Activated T-helper 1 cell treated with Interleukin-2 at 50 U/mL for 16 hours (primary cell): Measurements from ENCODE around the gene ZNF581.

Experiments
- DNase-seq: peaks from one replicate; pipeline ENCODE4 v3.0.0-alpha.2; 2020; ENCODE audit warnings: low read depth

Gene ZNF581

DNA sequence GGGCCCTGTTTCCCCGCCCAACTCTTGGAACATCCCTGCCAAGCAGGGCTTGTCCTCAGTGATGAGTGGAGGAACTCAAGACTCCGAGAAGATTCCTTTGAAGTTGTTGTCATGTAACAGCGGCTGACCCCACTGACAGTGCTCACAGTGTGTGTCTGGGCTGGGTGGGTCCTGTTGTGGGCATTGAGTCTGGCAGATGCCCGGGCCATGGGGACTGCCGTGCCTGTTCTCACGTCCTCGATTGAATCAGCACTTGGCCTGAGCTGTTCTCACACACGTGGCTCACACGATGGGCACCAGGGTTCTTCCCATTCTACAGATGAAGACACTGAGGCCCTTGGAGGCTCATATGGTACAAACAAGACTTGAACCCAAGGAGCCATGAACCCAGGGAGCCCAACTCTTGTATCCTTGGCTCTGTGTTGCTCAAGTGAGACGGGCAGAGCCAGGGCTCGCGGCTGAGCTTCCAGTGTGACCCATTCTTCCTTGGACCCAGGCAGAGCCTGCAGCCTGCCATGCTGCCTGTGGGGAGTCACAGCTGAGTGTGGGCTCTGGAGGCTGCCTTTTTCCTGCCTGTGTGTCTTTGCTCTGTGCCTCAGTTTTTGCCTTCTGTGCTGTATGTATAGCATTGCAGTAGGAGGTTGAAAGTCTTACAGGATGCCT, 23.0 kb downstream of the ZNF581 start:
- DNase-seq = no peak

DNA sequence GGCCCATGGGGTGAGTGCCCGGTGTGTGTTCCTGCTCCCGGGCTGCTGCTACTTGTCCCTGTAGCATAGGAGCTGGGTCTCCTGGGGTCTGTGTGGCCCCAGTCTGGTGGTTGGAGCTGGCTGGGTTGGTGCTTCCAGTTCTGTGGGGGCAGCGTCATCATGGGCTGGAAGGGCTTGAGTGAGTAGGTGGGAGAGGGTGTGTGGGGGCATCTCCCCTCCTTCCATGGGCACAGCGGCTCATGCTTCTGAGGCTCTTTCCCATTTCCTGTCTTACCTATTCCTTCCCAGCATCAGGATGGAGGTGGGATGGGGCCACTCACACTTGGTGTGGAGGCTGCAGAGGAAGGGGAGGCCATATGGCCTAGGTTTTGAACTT, 23.5 kb downstream of the ZNF581 start:
- no peak for DNase-seq

DNA sequence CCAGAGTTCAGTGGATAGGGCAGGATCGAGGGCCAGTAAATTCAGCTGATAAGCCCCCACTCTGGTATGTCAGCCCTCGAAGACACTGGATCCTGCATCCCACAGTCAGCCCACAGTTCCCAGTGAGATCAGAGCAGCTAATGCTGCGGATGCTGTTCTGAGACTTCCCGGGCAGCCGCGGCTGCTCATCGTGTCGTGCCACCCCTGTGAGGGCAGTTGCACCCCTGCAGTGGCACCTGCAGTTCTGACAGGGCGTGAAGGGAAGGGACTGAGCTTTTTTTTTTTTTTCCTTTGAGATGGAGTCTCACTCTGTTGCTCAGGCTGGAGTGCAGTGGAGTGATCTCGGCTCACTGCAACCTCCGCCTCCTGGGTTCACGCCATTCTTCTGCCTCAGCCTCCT, 24.1 kb downstream of the ZNF581 start:
- DNase-seq = no peak

DNA sequence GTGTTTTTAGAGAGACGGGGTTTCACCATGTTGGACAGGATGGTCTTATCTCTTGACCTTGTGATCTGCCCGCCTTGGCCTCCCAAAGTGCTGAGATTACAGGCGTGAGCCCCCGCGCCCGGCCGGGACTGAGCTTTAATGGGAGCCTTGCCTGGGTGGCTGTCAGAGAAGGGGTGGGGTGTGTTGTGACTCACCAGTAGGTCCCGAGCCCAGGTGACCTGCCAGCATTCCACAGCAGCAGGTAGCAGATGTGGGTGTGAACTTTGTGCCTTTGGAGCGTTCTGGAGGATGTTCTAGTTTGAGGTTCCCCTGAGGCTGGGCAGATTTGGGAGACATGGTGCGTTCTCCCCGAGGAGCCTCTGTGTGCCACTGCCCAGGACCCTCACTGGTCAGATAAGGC, 24.5 kb downstream of the ZNF581 start:
- DNase-seq = no peak

DNA sequence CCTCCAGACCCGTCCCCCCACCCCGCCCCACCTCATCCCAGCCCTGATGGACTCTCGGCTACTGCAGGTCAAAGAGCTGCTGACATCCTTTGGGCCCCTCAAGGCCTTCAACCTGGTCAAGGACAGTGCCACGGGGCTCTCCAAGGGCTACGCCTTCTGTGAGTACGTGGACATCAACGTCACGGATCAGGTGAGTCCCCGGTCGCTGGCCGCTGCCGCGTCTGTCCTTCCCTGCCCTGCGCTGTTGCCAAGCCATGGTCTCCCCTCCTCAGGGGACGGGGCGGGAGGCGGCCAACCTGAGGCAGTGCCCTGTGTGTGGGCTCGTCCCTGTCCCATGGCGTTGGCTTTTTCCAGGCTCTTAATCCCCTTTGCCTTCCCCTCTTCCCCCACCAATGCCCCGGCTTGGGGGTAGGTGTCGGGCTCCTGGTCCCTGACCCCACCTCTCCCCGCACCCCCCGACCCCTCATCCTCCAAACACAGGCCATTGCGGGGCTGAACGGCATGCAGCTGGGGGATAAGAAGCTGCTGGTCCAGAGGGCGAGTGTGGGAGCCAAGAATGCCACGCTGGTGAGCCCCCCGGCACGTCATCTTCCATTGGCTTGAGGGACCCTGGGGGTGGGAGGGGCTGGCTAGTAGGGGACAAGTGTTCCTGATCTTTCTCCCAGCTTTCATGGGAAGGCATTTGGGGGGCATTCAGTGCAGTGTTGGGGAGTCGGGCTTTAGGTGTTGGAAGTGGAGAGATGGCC, 25.3 kb downstream of the ZNF581 start:
- no peak for DNase-seq

DNA sequence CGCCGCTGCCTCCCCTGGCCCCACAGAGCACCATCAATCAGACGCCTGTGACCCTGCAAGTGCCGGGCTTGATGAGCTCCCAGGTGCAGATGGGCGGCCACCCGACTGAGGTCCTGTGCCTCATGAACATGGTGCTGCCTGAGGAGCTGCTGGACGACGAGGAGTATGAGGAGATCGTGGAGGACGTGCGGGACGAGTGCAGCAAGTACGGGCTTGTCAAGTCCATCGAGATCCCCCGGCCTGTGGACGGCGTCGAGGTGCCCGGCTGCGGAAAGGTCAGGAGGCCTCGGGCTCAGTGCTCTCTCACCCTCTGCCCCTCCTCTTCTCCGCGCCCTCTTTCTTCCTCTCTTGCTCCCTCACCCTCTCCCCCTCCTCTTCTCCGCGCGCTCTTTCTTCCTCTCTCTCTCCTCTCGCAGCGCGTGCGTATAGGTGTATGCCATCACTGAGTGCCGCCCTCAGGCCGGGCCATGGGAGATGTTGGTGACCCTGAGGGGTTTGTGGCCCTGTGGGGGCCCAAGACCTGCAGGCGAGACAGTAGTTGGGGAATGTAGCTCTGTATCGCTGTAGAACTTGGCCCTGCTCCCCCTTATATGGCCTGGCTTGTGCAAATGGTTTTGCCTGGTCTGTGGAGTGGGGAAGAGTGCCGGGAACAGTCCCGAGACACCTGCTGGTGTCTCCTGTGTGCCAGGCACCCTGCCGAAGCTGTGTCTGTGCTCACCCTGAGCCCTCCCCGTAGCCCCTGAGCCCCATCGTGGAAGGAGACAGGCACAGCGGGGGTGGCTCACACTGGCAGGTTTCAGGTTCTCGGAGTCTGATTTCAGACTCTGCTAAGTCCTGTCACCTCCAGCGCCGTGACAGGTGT, 26.2 kb downstream of the ZNF581 start:
- DNase-seq = no peak

DNA sequence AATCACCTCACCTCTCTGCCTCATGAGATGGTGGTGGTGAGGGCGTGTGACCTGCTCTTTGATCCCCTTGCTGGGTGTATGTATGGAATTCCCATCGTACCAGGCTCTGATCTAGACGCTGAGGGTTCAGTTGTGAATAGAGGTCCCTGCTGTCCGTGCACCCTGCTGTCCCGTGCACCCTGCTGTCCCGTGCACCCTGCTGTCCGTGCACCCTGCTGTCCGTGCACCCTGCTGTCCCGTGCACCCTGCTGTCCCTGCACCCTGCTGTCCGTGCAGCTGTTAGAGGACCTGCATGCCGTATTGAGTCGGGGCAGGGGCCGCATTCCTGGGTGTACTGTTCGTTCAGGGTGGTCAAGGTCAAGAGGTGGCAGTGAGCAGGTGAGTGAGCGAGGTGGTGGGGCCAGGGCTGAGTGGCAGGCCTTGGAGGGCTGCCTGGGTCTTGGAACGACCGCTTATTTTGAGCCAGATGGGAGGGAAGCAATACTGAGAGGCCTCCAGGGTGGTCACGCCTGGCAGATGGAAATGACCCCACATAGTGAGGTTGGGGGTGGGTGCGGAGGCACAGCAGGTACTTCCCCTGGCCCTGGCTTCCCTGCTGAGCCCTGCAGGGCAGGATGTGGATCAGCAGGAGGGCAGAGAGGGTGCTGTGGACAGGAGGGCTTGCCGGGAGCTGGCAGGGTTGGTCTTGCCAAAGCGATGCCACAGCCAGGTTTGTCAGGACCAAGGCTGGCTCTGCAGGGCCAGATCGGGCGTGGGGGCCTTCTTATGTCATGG, 27.0 kb downstream of the ZNF581 start:
- no peak for DNase-seq

DNA sequence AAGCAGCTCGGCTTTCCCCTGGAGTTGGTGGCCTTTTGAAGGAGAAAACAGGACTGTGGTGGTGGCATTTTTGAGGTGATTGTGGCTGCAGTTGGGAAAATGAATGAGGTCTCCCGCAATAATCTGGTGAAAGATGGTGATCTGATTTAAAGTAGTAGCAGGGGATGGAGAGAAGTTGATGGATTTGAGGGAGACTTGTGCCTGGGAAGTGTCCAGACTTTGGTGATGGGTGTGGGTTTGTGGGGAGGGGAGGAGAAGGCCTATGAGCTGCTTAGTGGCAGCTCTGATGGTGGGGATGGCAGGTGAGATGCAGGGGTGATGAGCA, 27.6 kb downstream of the ZNF581 start:
- DNase-seq = no peak

DNA sequence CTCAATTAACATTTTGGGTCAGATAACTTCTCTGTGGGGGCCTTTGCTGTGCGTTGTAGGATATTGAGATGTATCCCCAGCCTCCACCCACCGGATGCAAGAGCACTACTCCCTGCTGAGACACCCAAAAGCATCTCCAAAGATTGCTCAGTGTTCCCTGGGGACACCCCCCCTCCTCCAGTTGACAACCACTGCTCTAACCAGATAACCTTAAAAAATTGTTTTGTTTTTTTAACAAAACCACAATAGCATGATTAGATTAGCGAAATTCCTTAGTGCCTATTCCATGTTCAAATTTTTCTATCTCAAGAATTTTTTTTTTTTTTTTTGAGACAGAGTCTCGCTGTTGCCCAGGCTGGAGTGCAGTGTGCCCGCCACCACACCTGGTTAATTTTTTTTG, 29.0 kb downstream of the ZNF581 start:
- DNase-seq = no peak

DNA sequence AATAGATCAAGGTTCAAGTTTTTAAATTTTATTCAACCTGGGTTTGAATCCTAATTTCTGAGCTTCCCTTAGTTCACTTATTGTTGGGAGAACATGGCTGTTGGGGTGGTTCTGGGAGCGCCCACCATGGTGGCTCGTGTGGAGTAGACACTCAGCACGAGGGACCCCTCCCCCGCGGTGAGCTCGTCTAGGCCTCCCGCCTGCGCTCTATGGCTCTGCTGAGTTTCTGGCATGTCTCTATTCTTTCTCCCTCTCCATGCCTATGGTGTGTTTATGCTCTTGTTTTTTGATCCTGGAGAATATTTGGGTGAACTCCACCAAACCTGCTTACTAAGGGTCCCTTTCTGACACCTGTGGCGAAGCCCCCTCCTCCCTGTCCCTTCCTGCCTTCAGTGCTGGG, 30.0 kb downstream of the ZNF581 start:
- no peak for DNase-seq

DNA sequence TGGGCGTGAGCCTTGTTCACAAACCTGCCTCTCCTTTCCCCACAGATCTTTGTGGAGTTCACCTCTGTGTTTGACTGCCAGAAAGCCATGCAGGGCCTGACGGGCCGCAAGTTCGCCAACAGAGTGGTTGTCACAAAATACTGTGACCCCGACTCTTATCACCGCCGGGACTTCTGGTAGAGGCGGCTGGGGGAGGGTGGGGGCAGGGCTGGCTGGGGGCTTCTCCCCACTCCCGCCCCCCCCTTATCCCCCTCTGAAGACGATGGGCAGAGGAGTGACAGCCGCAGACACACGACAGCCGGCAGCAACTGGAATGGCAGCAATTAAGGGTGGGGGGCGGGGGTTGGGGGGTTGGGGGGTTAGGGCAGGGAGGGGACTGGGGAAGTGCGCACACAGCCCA, 30.4 kb downstream of the ZNF581 start:
- DNase-seq = no peak

DNA sequence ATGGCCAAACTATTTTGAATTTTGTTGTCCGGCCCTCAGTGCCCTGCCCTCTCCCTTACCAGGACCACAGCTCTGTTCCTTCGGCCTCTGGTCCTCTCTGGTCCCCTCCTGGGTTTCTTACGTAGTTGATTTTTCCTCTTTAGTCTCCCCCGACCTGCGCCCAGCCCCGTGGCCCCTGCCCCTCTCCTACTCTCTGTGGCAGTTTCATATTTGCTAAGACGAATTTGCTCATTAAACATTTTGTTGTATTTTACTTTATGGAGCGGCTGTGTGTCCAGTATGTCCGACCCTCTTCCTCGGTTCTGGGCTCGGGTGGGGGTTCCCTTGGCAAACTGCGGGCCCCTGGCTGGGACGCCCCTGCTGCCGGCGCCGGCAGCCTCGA, 31.0 kb downstream of the ZNF581 start:
- no peak for DNase-seq

DNA sequence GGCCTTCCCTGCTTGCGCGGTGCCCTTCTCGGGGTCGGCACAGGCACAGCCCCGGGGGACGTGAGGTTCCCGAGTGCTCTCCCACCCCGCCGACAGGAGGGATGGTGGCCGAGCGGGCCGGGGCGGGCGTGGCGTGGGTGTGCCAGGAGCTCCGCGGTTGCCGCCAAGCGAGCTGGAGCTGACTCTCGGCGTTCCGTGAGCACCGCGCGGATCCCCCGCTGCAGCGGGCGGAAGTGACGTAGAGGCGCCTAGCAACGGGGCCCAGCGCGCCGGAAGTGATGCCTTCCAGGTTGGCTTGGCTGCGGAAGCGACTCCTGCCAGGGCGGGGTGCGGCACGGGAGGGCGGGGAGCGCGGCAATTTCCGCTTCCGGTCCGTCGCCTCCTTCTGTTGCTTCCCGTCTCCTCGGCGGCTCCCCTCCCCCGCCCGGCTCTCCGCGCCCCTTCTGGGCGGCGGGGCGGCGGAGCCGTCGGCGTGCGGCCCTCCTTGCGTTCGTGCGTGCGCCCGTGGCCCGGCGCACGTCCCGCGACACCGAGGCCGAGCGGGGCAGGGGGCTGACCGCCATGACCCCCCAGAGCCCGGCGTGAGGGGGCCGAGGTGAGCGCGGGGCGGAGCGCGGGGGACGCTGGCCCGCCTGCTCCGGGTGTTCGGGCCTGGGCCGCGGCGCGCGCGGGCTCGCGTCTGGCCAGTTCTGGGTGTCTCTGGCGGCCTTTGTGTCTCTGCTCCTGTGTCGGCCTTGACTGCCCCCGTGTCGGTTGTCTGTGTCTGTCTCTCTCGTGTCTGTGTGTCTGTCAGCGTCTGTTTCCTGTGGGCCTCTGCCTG, 31.6 kb downstream of the ZNF581 start, which contains the start of gene EPN1:
Gene EPN1 (plus strand): TSS at position 386 of the 820 bp plus-strand sequence. CDS start 3,402 bp downstream, outside the sequence.
- DNase-seq = peak; percentile 98

DNA sequence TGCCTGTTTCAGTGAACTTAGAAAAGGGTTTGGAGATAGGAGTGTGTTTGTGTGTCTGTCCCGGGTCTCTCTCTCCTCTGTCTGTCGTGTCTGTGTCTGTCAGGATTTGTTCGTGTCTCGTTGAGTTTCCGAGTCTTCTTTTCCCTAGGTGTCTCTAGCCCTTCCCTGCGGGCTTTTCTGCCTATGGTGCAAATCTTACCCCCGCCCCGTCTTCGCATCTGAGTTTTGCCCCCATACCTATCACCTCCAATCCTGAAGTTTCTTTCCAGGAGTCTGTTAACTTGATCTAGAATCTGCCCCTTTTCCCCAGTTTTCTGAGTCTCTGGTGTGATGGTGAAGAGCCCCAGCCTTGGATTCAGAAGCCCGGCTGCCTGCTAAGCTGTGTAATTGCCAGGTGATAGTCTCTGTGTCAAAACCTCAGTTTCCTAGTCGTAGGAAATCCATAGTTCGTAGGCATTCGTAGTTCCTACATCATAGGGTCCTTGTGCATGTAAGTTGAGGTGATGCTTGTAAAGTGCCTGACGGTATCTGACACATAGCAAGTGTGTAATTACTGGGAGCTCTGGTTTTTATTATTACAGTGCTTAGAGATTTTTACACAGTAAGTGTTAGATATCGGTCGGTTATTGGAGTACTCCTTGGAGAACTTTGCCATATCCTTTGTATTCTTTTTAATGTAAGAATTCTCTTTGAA, 32.4 kb downstream of the ZNF581 start:
- no peak for DNase-seq

DNA sequence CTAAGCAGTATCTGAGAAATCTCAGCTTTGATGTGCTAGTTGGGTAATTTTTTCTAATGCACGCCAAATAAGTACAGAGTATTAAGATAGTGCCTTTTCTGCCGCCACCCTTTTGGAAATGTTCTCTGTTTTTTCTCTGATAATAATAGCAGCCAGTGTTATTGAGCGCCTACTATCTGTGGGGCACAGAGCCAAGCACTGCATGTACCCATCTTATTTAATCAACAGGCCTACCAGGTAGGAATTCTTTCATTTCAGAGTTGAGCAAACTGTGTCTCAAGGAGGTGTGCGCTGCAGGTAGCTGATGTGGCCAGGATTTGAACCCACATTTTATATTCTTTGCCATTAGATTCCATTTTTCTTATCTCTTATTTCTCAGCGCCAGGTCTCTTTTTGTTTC, 32.9 kb downstream of the ZNF581 start:
- DNase-seq = no peak

DNA sequence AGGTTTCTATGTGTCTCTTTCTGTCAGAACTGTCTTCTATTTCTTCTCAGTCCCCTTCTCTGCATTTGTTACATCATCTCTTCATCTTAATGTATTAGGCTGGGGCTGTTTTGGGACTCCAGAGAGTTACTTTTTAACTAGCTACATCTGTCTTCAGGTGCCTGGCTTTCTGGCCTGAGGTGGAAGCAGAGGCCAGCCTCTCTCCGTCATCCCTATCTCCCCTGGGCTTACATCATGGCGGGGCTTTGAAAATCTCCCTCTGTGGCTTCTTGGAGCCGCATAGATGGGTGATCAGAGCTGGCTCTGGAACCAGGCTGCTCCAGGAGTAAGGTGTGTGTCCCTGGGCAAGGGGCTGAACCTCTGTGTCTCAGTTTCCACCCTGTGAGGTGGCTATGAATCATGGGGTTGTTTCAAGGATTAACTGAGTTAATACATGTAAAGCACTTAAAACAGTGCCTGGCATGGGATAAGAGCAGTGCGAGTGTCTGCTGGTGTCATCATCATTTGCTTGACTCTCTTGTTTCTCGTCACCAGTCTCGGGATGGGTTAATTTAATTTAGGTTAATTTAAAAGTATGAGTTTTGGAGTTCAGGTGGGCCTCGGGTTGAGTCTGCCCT, 33.5 kb downstream of the ZNF581 start:
- no peak for DNase-seq

DNA sequence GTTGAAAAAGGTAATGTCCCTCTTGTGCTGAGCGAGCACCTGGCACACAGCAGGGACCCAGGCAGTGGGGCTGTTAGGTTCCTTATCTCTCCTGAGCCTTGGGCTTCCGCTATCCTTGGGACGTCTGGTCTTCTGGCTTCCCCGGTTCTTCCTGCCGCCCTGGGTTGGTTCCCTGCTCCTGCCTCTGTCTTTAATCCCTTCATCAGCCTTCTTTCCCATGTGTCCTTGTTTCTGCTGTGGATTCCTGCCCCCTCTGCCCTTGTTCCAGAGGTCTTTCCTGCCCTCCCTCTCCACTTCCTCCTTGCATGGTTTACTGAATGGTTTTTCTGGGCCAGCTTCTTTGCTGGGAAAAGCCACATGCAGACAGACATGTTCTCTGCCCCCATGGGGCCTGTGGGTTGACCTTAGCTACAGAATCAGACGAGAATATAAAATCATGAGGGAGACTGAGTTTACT, 34.2 kb downstream of the ZNF581 start:
- DNase-seq = no peak

DNA sequence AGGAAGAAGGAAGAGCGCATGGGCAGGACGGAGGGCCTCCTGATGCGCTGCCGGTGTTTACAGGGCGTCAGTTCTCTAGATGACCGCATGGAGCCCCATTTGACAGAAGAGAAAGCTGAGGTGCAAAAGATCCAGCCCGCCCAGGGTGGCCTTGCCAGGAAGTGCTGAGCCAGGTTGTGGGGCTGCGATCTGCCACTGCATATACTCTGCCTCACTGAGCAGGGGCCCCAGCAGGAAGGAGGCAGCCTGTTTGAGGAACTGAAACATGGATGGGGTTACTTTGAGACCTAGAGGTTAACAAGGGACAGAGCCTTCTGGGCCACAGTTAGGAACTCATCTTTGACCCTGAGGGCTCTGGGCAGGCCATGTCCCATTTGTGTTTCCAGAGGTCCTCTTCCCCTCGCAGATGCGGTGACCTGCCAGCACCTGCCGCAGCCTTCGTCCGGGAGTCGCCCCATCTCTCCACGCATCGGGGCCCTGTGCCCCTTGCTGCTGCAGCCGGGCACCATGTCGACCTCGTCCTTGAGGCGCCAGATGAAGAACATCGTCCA, 34.7 kb downstream of the ZNF581 start:
- DNase-seq = no peak

DNA sequence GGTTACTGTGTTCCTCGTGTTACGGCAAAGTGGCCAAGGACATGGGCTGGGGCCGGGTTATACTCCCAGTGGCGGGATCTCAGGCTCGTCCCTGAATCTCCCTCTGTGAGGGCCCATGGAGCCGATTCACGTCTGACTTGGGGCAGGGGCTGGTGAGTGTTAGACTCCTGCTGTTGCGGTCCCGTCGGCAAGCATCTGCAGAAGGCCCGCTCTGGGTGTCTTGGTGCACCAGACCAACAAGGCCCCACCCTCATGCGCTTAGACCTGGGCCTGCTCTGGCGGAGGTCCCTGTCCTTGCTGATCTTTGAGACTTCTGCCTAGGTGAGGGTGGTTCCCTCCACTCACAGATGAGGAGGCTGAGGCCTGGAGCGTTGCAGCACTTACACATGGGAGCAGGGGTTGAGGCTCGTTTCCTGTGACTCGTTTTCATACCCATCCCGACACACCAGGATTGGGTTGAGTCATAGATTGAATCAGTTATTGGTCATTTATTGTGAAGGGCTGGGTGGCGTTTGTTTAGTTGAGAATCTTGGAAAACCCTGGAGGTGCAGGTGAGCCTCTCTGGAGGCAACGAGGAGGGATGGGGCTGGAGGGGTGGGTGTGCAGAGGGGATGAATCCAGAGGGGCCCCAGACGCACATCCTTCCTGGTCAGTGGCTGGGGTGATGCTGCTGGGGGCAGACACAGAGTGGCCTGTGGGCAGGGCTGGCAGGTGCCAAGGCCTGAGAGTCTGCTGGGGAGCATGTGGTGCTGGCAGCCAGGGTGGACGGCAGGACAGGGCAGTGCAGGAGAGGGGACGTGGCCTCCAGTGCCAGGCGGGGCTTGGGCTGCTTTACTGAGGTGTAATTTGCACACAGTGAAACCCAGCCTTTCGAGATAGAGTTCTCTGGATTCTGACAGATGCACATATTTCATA, 36.2 kb downstream of the ZNF581 start:
- no peak for DNase-seq
